Right renal pelvis (tissue), 4 donors: ENCODE data around the gene OR13J1. TPM values are rescaled to one million over a fixed set of nuclear protein-coding genes. Genes with fewer than 3 reads are reported as not detected.
"Not testable (repeated sequence)": the region's sequence is repeated elsewhere in the genome, so short reads cannot be mapped to it uniquely, and the experiment has no call there.

Source experiments
- DNase-seq, 4 donors: peaks; one replicate each; pipeline ENCODE4 v3.0.0-alpha.2; 2013; ENCODE audit warnings: low read depth in 4 of 4, low spot score in 3 of 4, missing footprints in 1 of 4
- polyA plus RNA-seq, 4 donors: library from polyadenylated mRNA; unstranded; fragments of 120-200 nt; gene quantifications; one replicate each; pipeline ENCODE4 v1.2.1, GENCODE V29; 2013; ENCODE audit not compliant: insufficient read length in 4 of 4

OR13J1 gene, protein sequence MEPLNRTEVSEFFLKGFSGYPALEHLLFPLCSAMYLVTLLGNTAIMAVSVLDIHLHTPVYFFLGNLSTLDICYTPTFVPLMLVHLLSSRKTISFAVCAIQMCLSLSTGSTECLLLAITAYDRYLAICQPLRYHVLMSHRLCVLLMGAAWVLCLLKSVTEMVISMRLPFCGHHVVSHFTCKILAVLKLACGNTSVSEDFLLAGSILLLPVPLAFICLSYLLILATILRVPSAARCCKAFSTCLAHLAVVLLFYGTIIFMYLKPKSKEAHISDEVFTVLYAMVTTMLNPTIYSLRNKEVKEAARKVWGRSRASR
- polyA plus RNA-seq: under 1 TPM in 1 of 4 donors, not detected in 3; 0.04 TPM

GRCh38 chr9:35870351-35870923, at the start of gene OR13J1:
Gene OR13J1 (minus strand): TSS chr9:35870401. CDS start chr9:35870401, 0 bp downstream.
- DNase-seq: no peak

DNA sequence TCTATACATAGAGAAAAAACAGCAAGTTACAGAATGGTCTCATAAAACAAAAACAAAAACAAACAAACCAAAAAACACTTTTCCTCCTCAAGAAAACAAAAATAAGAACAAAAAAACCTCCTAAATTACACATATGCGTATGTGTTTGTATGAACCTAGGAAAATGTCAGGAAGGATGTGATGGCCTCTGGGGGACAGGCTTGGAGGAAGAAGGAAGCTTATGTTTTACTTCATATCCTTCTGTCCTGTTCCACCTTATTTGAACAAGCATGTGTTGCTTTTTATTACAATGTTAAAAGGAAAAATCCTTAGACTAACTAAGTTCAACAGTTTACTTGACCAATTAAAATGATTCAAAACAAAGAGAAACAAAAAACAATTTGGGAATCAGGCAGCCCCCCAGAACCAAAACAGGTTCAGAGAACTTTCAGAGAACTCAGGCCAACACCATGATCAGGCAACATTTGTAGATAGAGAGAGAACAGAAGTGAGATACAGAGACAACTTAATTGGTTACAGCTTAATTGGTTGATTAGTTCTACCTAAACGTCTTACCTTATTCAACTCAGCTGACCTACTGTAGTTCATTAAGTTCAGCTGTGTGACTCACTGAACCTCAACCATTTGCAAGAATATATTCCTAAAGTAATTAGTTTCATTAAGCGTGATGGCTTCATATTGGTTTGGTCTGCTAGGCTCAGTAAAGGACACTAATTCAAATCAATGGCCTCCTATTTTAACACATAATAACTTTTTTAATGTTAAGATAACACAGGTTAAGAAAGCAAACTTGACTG, 49.2 kb upstream of the OR13J1 start:
- no peak for DNase-seq

GRCh38 chr9:35918780-35919179, 48.6 kb upstream of the OR13J1 start:
- no peak for DNase-seq

GRCh38 chr9:35917261-35917660, 47.1 kb upstream of the OR13J1 start:
- DNase-seq: no peak

DNA sequence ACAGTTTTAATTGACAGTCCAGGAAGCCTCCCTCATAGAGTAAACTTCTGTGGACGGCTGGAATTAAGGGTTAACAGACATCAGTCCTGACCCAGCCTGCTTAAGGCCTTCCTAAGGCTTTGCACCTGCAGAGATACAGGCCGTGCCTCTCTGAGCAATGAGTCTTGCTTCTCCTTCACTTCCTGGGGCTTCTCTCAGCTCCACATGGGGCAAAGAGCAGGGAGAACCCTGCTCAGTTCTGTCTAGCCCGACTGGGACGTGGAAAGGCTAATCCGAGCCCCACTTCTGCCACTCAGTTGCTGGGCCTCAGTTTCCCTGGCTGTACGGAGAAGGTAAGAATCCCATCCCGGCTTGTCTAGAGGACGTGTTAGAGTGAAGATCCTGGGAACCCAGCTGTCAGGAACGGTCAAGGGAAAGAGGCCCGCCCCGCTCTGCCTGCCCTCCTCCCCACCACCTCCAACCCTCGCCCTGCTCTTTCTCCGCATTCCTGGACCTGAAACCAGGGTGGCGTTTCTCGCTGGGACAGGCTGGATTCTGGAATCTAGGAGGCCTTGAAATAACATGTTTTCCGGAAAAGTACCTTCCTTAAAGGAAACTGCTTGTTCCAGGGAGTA, 45.6 kb upstream of the OR13J1 start:
- no peak for DNase-seq

- no peak for DNase-seq
Measured at GRCh38 chr9:35914301-35914807, 44.2 kb upstream of the OR13J1 start.

DNA sequence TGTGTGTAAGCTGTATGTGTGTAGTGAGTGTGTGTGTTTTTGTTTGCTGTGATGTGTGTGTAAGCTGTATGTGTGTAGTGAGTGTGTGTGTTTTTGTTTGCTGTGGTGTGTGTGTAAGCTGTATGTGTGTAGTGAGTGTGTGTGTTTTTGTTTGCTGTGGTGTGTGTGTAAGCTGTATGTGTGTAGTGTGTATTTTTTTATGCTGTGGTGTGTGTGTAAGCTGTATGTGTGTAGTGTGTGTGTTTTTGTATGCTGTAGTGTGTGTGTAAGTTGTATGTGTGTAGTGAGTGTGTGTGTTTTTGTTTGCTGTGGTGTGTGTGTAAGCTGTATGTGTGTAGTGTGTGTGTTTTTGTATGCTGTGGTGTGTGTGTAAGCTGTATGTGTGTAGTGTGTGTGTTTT, 43.2 kb upstream of the OR13J1 start:
- not testable (repeated sequence) for DNase-seq

GRCh38 chr9:35912791-35913400, 42.7 kb upstream of the OR13J1 start:
- DNase-seq: no peak

DNA sequence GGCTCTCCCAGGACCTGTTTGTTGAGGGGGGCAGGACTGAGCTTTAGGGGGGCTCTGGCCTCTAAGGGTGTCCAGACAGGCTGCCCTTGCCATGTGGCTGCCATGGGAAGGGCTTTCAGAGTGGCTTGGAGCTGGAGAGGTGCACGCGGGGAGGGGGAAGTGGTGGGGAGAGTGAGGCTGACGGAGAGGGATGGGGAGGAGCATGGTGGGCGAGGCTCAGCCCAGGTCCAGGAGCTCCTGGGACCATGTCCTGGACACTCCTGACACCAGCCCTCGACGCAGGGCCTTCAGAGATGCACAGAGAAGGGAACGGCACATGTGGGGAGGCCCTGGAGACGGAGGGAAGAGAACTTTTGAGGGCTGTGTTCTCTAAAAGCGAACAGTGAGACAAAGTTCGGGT, 41.5 kb upstream of the OR13J1 start:
- no peak for DNase-seq

GRCh38 chr9:35910613-35911359, 40.6 kb upstream of the OR13J1 start:
- DNase-seq: no peak

- DNase-seq: no peak
Measured at GRCh38 chr9:35909687-35910612, 39.7 kb upstream of the OR13J1 start.

GRCh38 chr9:35909274-35909673, 39.1 kb upstream of the OR13J1 start, which contains the start of gene SPAAR:
Gene SPAAR (plus strand): TSS chr9:35909490. CDS start chr9:35910464, 974 bp downstream.
- DNase-seq: no peak

- DNase-seq: no peak
Measured at GRCh38 chr9:35908504-35909125, 38.4 kb upstream of the OR13J1 start.

GRCh38 chr9:35907711-35908503, 37.7 kb upstream of the OR13J1 start:
- DNase-seq: no peak

DNA sequence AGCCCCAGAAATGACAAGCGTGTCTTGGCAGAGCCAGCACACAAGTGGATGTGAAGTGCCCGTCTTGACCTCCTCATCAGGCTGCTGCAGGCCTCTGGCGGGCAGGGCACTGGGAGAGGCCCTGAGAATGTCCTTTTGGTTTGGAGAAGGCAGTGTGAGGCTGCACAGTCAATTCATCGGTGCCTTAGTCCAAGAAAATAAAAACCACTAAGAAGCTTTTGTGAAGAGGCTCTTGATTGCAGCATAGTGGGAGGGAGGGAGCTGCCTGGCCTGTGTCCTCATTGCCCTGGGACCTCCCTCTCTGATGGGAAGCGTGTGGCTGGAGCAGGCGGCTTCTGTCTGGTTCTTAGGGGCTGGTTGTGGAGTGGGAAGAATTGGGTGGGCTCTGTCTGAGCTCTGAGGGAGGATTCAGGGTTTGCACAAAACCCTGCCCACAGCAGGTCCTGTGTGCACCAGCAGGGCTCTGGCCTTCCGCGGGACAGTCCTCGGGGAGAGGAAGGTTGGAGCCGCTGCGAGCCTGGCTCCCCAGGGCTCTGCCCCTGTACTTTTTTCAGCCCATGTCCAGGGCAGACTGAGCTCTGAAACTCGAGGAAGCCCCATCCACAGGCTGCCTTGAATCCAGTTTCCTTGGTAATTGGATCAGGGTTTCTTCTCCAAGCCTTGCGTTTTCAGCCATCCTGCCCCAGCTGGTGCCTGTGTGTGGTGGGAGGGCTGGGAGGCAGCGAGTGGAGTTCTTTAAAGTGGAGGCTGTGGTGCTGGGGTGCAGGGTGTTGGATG, 36.9 kb upstream of the OR13J1 start:
- DNase-seq: no peak

- peak in 1 of 4 donors; percentile 58 for DNase-seq
Measured at GRCh38 chr9:35905912-35906679, 35.9 kb upstream of the OR13J1 start, which contains the start of gene HRCT1. Gene HRCT1 (plus strand): TSS chr9:35906202. CDS start chr9:35906288, 86 bp downstream.
